B cell (primary cell): ENCODE measurements around the gene HYAL1.

Experiments used
- CTCF ChIP-seq: fragments of 200-600 bp; IDR thresholded peaks from one replicate; pipeline ENCODE4 v1.8.0; 2022; ENCODE audit warnings: antibody characterized with exemption, mild to moderate bottlenecking
- EZH2 ChIP-seq: IDR thresholded peaks from 2 replicates; pipeline ENCODE4 v1.6.1; 2012; ENCODE audit warnings: borderline replicate concordance, low read depth, mild to moderate bottlenecking, moderate library complexity, low read length; ENCODE audit not compliant: insufficient read depth, poor library complexity, severe bottlenecking

- TF ChIP-seq CTCF, result no peak
- TF ChIP-seq EZH2, result no peak
These were observed 37.3 kb upstream of the HYAL1 start, which contains the start of gene RASSF1 for GRCh38 chr3:50340448-50341329.
